ENCODE data around the gene HABP4. TPM values are rescaled to one million over a fixed set of nuclear protein-coding genes. Genes with fewer than 3 reads are reported as not detected.

The HABP4 gene
- 6.6 and 7.0 TPM in 2 replicates for total RNA-seq

- DNase-seq (ENCODE audit: low read depth) (peak; percentile 82), FAIRE-seq (no peak)
- TF ChIP-seq CTCF (IDR thresholded peaks at IDR 0.05; ENCODE audit: insufficient read depth, low read length, severe bottlenecking) = no peak
- peak within 1 kb of the TSS; percentile 59 for H3K4me3 ChIP-seq (ENCODE audit: low read depth, low read length)
- no peaks in the 10 kb centered on the region for H3K36me3 ChIP-seq (ENCODE audit: control insufficient read depth, insufficient read depth, low read length)
- H3K27me3 ChIP-seq (ENCODE audit: control insufficient read depth, insufficient read depth, low read length) = no peaks in the 10 kb centered on the region
Measured at GRCh38 chr9:96449845-96450612, at the start of gene HABP4. Gene HABP4, plus strand, starts transcription at chr9:96450169. Its CDS starts 111 bp downstream, at chr9:96450280.

- DNase-seq (ENCODE audit: low read depth) = no peak
- Histone ChIP-seq H3K4me3 (ENCODE audit: low read depth, low read length) (no peak overlapping the region), H3K36me3 (ENCODE audit: control insufficient read depth, insufficient read depth, low read length) (no peaks in the 10 kb centered on the region), H3K27me3 (ENCODE audit: control insufficient read depth, insufficient read depth, low read length) (no peaks in the 10 kb centered on the region)
- FAIRE-seq = no peak
- no peak for TF ChIP-seq CTCF (IDR thresholded peaks at IDR 0.05; ENCODE audit: insufficient read depth, low read length, severe bottlenecking)
Measured at GRCh38 chr9:96408409-96409280, 41.3 kb upstream of the HABP4 start.

GRCh38 chr9:96411129-96411838 is 38.7 kb upstream of the HABP4 start:
- no peak for FAIRE-seq

GRCh38 chr9:96412174-96412913 is 37.6 kb upstream of the HABP4 start:
- TF ChIP-seq CTCF (IDR thresholded peaks at IDR 0.05; ENCODE audit: insufficient read depth, low read length, severe bottlenecking) = no peak
- Histone ChIP-seq H3K36me3 (ENCODE audit: control insufficient read depth, insufficient read depth, low read length) (no peaks in the 10 kb centered on the region), H3K27me3 (ENCODE audit: control insufficient read depth, insufficient read depth, low read length) (no peaks in the 10 kb centered on the region), H3K4me3 (ENCODE audit: low read depth, low read length) (no peak overlapping the region)
- no peak for FAIRE-seq
- no peak for DNase-seq (ENCODE audit: low read depth)

More at GRCh38 chr9:96411129-96411838, 38.7 kb upstream of the HABP4 start:
- H3K36me3 ChIP-seq (ENCODE audit: control insufficient read depth, insufficient read depth, low read length) = no peaks in the 10 kb centered on the region
- H3K4me3 ChIP-seq (ENCODE audit: low read depth, low read length) = no peak overlapping the region
- TF ChIP-seq CTCF (IDR thresholded peaks at IDR 0.05; ENCODE audit: insufficient read depth, low read length, severe bottlenecking) = no peak
- H3K27me3 ChIP-seq (ENCODE audit: control insufficient read depth, insufficient read depth, low read length) = no peaks in the 10 kb centered on the region
- DNase-seq (ENCODE audit: low read depth) = no peak

Measured in bronchial epithelial cell (primary cell).